Right lung (tissue), 10 donors: ENCODE data around the gene SCN11A. TPM values are rescaled to one million over a fixed set of nuclear protein-coding genes. Genes with fewer than 3 reads are reported as not detected.

ENCODE experiments used
- DNase-seq, 2 donors: peaks; one replicate each; pipeline ENCODE4 v3.0.0-alpha.2; 2013
- long read RNA-seq, 8 donors: transcript quantifications; one replicate each; lab custom pipeline, GENCODE V29; 2026
- polyA plus RNA-seq, 5 donors: library from polyadenylated mRNA; unstranded; fragments of 120-200 nt; gene quantifications; one replicate each; pipeline versions ENCODE4 v1.2.1 to v1.2.3, GENCODE V29; 2013; ENCODE audit warnings: inconsistent platforms in 1 of 5, low replicate concordance in 1 of 5; ENCODE audit not compliant: insufficient read length in 5 of 5, insufficient read depth in 1 of 5

SCN11A gene
- polyA plus RNA-seq, result 1 to 10 TPM in 1 of 5 donors, under 1 TPM in 4; 0.67 to 1.1 (median 0.88) TPM
- long read RNA-seq, donor 1, result 0 reads
- long read RNA-seq, donor 2, result 0 reads
- long read RNA-seq, donor 3, result 0 reads
- long read RNA-seq, donor 4, result 0 reads
- long read RNA-seq, donor 5, result 0 reads
- long read RNA-seq, donor 6, result 0 reads
- long read RNA-seq, donor 7, result 0 reads
- long read RNA-seq, donor 8, result 0 reads

DNA sequence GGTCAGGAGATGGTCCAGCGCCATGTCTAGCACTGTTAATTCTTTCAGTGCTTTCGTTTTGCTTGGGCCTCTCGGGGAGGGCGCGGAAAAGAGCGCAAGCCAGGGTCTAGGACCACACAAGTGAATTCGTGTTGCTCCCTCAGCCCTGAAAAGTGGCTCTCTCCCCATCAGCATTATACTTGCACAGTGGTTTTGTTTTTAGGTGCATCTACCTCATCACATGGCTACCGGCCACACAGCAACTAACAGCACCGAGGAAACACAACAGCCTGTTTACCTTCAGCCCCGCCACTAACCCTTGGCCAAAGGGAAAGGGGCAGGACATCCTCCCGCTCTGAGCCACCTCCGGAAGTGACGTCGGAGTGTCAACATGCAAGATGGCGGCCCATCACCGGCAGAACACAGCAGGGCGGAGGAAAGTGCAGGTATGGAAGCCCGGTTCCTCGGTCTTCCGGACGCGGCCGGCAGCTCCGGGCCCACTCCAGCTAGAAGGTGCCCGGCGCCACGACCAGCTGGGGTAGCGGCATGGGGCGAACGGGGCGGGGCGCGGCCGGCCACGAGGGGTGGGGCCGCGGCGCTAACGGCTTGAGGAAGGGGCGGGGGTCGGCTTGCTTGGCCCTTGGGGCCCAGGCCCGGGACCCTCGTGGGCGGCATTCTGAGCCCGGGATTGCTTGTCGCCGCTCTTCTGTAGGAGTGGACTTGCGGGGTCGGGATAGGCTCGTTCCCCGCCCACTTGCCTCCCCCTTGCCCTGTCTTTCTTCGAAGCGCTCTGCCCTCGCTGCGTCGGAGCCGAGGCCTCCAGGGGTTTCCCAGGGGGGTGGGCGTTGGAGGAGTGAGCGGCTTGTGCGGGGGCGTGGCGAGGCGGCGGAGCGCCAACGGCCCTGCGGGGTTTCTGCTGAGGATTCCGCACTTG is at the start of gene SCN11A, which contains the start of gene WDR48:
Gene SCN11A (minus strand): TSS at position 296 of the 913 bp plus-strand sequence. CDS start 101,582 bp downstream, outside the sequence.
Gene WDR48 (plus strand): TSS at position 368 of the 913 bp plus-strand sequence. CDS start 10 bp downstream, at position 378.
- peak; percentile 92 to 94 for DNase-seq

DNA sequence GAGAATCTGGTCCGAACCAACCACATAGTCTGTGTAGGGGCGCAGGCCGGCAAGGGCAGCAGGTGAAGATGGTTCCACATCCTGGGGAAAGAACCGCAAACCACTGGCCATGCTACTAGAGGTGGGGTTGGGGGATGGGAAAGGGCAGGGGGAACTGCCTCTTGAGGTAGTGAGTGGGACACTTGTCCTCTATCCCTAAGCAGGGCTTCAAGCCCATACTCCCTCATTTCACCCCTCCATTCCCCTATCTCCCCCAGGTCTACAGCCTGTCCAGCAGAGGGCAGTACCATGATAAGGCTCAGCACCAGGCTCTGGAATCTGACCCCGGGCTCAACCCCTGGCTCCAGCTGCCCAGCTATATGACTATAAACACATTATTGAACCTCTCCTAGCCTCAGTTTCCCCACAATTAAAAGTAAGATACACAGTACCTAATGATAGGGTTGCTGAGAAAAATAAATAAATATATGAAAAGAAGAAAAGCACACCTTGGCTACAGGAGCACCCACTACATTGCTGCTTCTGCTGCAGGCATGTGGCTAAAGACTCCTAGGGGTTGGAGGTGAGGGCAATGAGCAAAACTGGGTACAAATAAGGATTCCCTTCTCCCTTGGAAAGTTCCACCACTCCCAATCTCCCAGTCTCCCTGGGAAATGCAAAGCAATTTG is 49.4 kb upstream of the SCN11A start:
- no peak for DNase-seq

GRCh38 chr3:39100500-39100886 is 48.7 kb upstream of the SCN11A start:
- DNase-seq, result no peak

DNA sequence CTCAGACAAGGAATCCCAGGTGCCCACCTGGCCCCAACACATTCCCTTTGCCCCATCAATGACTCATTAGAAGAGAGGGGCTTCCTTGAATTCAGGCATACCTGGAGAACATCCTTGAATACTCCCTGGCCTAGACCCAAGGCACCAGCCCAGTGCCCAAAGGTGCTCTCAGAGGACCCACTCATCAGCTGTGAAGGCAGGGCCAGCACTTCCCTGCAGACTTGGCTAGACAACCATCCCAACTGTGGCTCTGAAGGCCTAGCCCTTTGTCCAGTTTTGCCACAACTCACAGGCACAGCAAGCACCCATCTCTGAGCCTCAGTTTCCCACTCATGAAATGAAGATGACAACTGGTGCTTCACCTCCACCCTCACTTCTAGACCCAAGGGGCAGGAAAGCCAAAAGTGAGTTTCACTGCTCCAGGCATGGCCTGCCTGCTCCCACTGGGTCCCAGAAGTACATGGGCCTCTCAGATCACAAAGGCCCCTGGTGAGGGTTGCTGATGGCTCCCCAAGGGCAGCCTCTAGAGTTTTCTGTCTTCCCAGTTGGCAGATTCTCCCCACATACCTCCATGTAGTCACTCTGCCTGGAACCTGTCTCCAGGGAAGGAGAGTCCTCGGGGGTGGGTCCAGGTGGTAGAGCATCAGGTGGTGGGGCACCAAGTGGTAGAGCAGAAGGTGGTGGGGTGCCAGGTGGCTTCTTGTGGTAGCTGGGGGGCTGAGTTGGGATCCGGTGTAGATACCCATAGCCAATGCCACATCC is 48.2 kb upstream of the SCN11A start:
- no peak for DNase-seq

DNA sequence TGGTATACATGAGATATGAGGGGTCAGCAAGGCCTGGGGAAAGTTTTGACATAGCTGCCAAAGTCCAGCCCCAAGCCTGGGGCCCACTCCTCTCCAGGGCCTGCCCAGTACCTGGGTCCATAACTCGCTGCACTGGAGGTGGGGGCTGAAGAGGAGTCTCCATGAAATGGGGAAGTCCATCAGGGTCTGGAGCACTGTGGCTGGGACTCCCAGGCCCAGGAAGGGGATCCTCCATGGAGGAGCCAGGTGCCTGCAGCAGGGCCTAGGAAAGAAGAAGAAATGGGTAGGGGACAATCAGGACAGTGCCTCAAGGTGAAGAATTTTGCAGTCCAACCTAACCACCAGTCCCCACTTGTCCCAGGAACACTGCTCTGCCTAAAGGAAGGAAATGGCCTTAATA is 47.5 kb upstream of the SCN11A start:
- DNase-seq, result no peak

DNA sequence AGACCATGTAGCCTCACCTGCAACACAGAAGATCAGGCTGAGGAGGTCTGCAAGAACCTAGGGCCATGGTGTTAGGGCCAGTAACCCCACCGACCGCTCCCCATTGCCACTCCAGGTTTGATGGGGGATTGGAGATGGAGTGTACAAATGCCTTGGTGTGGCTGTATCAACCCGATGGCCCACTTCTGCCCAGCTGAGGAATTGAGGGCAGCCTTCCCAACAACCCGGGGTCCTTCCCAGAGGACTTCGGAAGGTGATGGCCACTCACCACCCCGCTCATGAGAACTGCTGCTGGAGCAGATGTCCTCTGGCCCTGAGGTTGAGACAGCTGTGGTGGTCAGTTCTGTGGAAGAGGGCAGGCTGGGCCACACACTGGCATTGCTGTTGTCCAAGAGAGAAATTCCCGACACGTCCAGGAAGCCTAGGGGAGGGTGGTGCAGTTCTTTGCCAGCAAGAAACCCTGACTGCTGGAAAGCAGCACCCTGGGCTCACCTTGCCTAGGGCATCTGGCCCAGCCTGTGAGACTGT is 46.8 kb upstream of the SCN11A start:
- DNase-seq, result no peak

DNA sequence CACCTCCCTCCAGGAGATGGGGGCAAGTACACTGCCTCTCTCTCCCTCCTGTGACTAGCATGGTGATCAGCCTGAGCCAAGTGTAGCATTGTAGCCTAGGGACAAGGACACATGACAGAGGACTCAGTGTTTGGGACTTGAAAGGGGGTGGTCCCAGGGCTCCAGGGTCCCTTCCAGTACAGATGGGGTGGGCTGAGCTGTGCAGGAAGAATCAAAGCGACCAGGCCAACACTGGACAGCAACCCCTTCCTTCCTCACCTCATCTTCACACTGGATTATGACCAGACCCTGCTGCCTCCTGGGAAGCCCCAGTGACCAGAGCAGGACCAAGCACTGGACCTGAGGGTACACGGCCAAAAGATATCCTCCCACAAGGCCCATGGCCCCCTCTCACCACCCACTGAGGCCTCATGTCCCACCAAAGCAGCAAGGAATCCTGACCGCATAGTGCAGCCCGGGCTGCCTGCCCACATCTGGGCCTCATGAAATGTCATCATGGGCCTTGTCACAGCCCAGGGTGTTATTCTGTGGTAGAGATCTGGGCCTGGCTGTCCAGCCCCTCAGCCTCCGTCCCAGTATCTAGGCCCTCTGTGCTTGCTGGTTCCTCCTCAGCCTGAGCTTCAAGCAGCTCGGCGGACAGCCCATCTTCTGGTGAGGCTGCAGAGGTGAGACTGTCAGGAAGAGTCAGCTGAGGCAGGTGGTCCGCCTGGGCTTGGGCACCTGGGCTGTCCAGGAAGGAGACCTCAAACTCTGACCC is 46.1 kb upstream of the SCN11A start:
- no peak for DNase-seq

DNA sequence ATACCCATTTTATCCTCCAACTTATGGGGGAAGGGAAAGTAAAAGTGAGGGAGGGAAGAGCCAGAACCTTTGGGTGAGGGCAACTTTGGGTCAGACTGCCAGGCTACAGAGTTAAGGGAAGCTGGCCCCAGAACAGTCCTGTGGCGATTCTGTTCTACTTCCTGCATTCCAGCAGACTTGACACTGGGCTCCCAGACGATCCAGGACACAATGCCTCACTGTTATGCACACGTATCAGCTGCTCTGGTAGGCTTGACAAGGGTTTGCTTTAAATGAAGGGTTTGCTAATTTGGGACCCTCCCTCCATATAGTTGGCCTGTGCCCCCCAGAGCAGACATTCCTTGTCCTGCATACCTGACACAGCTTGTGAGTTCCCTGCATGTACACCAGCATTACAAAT is 45.0 kb upstream of the SCN11A start:
- no peak for DNase-seq

DNA sequence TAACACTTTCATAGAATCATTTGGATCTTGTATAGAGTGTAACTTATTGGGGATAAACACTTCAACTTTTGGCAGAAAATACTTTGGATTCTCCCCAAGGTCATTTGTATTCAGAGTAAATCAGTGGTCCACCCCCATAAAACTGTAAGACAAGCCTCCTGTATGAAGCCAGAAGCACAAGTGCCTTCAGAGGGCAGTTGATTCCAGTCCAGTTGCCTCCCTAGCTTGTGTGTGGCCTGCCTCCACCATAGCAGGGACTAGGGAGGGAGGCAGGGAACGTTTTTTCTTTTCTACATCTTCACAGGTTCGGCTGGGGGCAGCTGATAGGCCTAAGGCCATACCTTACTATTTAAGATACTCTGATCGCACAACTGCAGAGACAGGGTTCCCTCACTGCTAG is 44.0 kb upstream of the SCN11A start:
- no peak for DNase-seq

DNA sequence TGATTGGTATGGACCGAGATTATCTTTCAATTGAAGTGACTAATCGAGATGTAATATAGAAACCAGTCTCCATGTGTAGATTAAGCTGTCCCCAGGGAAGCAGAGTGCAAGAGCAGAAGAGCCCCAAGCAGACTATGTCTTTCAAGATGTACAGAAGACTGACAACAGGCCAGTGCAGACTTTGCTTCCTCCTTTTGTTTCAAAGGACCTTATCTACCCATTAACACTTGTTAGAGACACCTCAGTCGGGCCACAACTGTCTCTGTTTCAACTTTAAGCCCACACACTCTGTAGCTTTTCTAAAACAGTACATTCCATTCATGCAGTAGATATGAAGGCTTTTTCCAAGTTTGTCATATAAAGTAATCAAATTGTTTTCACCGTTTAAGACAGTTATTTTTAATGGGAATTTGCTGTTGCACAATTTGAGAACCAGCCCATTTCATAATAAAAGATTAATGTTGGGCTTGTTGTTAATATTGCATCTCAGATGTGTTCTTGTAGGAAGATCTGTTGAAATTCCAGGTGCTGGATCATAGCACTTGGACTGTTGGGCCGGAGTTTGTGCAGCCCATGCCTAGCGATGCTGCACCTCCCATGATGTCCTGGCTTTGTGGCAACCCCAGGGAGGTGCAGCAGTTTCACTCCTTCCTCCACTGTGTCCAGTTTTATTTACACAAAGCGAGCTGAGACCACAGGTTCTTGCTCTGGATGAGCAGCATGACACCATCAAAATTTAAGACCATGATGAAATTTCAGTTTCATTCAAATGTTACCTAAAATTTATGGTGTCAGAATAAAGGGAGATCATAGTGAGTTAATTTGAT is 43.3 kb upstream of the SCN11A start:
- no peak for DNase-seq

DNA sequence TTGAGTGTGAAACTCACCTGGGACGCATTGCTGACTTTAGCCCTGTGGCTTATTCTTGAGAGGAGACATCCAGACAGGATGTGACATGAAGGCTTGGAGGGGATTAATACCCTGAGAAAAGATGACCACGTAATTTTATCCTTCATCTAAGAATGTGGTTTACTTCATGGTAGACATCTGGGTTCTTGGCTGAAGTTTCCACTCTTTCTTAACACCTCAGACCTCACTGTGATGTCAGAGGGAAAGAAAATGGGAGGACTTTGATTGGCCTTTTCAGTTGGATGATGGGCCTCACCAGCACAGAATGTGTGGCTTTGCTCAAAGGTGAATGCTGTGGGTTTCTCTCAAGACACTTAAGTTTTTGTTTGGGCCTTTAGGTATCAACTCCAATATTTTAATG is 39.2 kb upstream of the SCN11A start:
- no peak for DNase-seq

DNA sequence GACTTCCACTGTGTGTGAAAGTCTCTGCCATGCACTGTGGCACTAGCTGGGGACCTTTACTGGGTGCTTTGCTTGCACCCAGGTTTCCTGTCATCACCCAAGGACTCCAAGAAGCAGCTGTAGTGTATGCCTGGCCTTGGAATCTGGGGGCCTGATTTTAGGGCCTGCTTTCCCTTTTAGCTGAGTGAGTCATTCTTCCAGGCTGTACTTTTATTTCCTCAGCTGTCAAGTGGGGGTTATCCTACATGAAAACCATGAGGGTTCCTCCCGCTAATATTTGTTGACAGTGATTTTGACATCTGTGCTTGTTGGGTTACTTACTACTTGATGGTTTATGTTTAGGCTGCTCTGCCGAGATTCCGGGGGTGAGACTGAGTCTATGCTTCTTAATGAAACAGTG is 37.1 kb upstream of the SCN11A start:
- no peak for DNase-seq

DNA sequence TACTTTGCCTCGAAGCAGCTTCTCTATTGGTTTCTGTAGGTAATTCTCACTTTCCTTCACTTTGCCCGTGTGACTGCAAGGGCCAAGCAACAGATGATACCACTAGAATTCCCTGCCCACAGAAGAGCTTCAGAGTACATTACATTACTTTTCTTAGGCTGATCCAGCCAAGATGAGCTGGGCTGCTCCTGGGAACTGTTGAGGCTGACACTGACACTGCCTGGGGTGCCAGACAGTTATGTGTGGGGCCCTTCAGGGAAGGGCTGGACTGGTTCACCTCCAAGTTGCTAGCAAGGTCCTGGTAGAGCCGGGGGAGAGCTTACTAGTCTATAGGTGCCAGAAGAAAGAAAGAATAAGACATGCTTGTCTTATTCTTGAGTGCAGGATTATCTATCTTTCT is 36.7 kb upstream of the SCN11A start:
- DNase-seq, result no peak

DNA sequence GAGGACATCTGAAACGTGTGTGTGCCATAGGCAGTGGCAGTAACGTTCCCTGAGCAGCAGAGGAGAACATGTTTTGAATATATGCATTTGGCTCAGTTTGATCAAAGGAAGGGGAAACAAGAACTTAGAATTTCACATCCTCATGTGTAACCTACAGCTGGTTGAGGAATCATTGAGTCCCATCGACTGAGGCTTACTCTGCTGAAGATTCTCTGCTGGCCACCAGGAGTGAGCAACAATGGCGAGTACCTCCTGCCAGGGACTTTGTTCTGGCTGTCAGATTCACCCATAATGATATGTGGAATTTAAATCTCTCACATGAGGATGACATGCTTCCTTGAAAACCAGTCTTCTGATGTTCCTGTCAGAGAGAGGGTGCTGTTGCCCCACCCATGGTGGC is 34.4 kb upstream of the SCN11A start:
- no peak for DNase-seq

GRCh38 chr3:39082666-39083313 is 31.0 kb upstream of the SCN11A start:
- no peak for DNase-seq

- DNase-seq, result no peak
Observed at GRCh38 chr3:39080026-39080425, 28.3 kb upstream of the SCN11A start.

DNA sequence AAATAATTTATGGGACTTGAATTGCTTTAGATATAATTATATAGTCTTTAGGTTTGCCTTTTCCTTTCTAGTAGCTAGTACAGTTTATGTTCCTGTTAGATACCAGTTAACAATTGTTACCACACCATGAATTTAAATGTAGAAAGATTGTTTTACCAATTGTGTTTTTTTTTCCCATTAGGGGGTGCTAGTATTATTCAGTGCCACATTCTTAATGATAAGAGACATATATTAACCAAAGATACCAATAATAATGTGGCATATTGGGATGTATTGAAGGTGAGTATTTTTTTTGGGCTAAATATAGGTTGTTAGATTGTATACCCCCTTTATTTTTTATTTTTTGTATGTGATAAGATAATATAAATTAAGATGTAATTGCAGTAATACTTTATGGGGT is 27.8 kb upstream of the SCN11A start:
- DNase-seq, result no peak

GRCh38 chr3:39075910-39076309 is 24.2 kb upstream of the SCN11A start:
- no peak for DNase-seq

DNA sequence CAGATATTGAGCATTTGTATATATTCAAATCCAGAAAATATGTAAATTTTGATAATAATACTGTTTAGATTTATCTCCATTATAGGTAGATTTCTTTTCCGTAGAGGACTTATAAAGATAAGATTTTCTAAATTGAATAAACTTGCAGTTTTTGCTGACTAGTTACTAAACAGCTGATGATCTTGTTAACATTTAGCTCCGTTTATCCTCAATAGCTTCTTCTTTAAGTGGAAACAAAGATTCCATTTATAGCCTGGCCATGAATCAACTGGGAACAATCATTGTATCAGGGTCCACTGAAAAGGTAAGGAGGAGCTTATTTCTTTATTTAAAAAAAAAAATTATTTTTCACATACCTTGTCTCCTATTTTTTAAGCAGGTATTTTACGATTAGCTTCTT is 16.8 kb upstream of the SCN11A start:
- no peak for DNase-seq
